Bronchial epithelial cell (primary cell): Measurements from ENCODE around the gene COMMD1. TPM values are rescaled to one million over a fixed set of nuclear protein-coding genes. Genes with fewer than 3 reads are reported as not detected.

Experiments
- DNase-seq: peaks from one replicate; pipeline ENCODE4 v3.0.0-alpha.2; 2010; ENCODE audit warnings: low read depth
- FAIRE-seq: peaks from 2 replicates; lab custom pipeline; 2011; peaks lifted over from hg19 to GRCh38; lab: Jason Lieb, UNC
- H3K27me3 ChIP-seq: 2 replicates; pipeline ENCODE4 v1.5.1; 2011; ENCODE audit warnings: low read length; ENCODE audit not compliant: control insufficient read depth, insufficient read depth
- H3K36me3 ChIP-seq: 2 replicates; pipeline ENCODE4 v1.5.1; 2011; ENCODE audit warnings: low read length; ENCODE audit not compliant: control insufficient read depth, insufficient read depth
- H3K4me3 ChIP-seq: 2 replicates; pipeline ENCODE4 v1.5.1; 2011; ENCODE audit warnings: mild to moderate bottlenecking, low read depth, low read length, control low read depth
- CTCF ChIP-seq: IDR thresholded peaks from 2 replicates; pipeline ENCODE4 v1.5.1; 2011; ENCODE audit warnings: mild to moderate bottlenecking, moderate library complexity, low read length, control low read depth, inconsistent platforms; ENCODE audit not compliant: insufficient read depth, severe bottlenecking
- total RNA-seq: library from RNA; depleted of rRNA; stranded (reverse); fragments of >200 nt; gene quantifications from 2 replicates; pipeline ENCODE4 v1.2.1, GENCODE V29; 2014

The COMMD1 gene
- total RNA-seq, 1 donor from 2014 or later: 30.5 TPM

DNA sequence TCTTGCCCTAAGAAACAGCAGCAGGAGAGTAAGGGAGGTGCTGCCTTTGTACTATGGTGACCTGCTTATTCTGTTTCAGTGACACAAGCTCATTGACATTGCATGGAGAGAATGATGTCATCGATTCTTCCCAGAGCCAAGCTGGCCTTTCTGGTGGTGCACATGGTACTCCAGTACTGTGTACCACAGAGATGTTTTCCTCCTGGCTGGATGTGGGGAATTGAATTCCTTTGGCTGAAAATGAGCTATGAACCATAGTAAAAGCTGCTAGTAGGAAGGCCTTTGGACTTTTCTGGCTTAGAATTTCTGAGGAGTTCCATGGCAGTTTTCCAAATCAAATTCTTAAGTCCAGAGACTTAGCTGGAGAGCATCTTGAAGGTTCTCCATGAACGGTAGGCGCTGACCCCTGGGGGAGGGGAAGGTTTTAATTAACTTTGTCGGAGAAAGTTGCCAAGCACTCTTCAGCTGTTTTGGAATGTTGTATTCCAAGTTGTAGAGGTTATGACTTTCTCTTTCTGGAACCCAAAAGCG lies 273.3 kb downstream of the COMMD1 start:
- no peak for DNase-seq
- Histone ChIP-seq H3K4me3 (no peak overlapping the region), H3K27me3 (no peaks in the 10 kb centered on the region), H3K36me3 (no peaks in the 10 kb centered on the region)
- TF ChIP-seq CTCF: no peak
- FAIRE-seq: no peak

DNA sequence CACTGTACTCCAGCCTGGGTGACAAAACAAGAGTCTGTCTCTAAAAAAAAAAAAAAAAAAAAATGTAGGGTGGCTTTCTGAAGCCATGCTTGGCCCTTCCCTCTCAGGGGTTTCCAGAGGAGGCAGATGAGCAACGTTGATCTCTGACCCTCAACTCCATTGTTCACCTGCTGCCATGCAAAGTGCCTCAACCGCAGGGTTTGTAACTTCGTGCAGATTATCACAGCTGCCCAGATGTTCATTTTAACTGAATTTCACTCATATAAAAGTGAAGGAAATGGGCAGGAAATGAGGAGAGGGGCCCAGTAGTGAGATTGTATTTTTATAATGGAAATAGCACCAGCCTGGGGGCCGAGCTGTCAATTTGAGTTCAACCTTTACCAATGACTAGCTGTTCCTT lies 275.5 kb downstream of the COMMD1 start:
- H3K4me3 ChIP-seq: no peak overlapping the region
- H3K27me3 ChIP-seq: no peaks in the 10 kb centered on the region
- FAIRE-seq (no peak), DNase-seq (no peak)
- no peak for TF ChIP-seq CTCF
- H3K36me3 ChIP-seq: no peaks in the 10 kb centered on the region

DNA sequence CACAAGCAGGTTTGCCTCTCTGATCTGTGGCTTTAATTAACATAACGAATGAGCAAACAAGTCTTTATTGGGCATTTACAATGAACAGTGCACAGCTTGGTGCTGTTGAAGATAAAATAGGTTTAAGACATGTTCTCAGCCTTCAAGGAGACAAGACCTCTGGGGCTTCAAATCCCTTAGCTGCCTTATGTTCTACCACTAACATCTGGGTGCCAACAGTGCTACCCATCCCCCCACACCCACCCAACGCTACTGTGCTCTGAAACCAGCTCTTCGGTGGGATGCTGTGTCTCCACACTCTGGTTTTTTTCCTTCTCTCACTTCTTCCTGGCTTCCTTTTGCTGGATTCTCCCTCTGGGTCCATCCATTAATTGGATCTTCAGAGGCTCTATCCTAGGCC lies 276.4 kb downstream of the COMMD1 start:
- TF ChIP-seq CTCF: no peak
- no peaks in the 10 kb centered on the region for H3K27me3 ChIP-seq
- FAIRE-seq (no peak), DNase-seq (no peak)
- H3K36me3 ChIP-seq: no peaks in the 10 kb centered on the region
- H3K4me3 ChIP-seq: no peak overlapping the region

DNA sequence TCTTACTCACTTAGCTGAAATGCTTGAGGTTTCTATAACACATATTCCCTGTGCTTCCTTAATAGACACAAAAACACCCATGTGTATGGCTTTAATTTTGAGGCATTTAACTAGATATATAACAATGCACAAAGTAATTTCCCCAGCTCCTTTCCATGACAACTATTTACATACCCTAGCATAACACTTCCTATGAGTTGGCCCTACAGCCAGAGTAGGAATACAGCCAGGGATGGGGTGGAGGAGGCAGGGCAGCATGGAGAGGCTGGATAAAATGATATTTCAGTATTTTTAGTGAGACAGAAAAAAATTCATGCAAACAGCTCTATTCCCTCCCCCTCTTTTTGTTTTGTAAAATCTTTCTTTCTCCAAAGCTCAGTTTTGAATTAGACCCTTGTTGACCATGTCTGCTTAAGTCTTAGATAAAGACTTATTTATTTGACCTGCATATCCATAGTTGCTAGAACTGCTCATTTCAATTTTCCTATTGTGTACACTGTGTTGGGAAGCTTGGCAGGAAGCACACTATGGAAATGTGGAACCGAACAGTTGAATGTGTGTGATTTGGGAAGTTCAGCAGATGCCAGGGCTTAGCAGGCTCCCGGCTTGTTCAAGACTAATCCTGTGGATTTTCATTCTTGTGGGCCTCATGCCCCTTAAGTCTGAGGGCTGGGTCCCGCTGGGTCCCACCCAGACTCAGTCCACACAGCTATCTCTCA lies 279.2 kb downstream of the COMMD1 start:
- Histone ChIP-seq H3K27me3 (no peaks in the 10 kb centered on the region), H3K4me3 (no peak overlapping the region), H3K36me3 (no peaks in the 10 kb centered on the region)
- no peak for FAIRE-seq
- DNase-seq: no peak
- TF ChIP-seq CTCF: no peak

Other genes starting within 250 kb of the COMMD1 start
- gene FAM161A, start 51.6 kb upstream of the COMMD1 start, total RNA-seq: 0.53 and 0.90 TPM in 2 replicates
- gene CCT4, start 17.0 kb upstream of the COMMD1 start, total RNA-seq: 122 and 183 TPM in 2 replicates